SH-SY5Y (cell line): Measurements from ENCODE around the gene HAS3.

Experiments used
- GATA2 ChIP-seq: IDR thresholded peaks from 2 replicates; pipeline ENCODE4 v1.6.1; 2011; ENCODE audit warnings: mild to moderate bottlenecking, low read depth, low read length
- GATA3 ChIP-seq: IDR thresholded peaks from 2 replicates; pipeline ENCODE4 v1.6.1; 2011; ENCODE audit warnings: low read depth, mild to moderate bottlenecking, low read length, moderate library complexity

The HAS3 gene

GRCh38 chr16:69108064-69108904, 2.8 kb downstream of the HAS3 start:
- no peak for TF ChIP-seq GATA3
- TF ChIP-seq GATA2, result no peak

- no peak for TF ChIP-seq GATA2
- no peak for TF ChIP-seq GATA3
These were observed 3.4 kb downstream of the HAS3 start for GRCh38 chr16:69108905-69109252.

DNA sequence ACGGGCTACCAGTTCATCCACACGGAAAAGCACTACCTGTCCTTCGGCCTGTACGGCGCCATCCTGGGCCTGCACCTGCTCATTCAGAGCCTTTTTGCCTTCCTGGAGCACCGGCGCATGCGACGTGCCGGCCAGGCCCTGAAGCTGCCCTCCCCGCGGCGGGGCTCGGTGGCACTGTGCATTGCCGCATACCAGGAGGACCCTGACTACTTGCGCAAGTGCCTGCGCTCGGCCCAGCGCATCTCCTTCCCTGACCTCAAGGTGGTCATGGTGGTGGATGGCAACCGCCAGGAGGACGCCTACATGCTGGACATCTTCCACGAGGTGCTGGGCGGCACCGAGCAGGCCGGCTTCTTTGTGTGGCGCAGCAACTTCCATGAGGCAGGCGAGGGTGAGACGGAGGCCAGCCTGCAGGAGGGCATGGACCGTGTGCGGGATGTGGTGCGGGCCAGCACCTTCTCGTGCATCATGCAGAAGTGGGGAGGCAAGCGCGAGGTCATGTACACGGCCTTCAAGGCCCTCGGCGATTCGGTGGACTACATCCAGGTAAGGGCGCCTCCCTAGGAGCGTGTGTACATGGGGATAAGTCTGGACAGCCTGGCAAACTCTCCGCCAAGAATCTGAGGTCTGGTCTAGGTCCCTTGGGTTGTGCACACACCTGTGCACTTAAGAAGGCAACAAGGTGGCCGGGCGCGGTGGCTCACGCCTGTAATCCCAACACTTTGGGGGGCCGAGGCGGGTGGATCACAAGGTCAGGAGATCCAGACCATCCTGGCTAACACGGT, 4.2 kb downstream of the HAS3 start:
- TF ChIP-seq GATA3, result no peak
- TF ChIP-seq GATA2, result no peak

DNA sequence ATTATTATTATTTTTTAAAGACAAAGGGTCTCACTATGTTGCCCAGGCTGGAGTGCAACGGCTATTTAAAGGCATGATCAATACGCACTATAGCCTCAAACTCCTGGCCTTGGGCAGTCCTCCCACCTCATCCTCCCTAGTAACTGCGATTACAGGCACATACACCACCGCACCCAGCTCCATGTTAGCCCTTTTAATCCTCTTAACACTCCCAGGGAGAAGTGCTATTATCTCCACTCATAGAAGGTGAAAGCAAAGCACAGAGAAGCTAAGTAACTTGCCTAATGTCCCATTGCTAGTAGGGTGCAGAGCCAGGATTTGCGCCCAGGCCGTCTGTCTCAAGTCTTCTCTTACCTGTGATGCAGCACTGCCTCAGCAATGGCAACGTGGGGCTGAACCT, 5.0 kb downstream of the HAS3 start:
- TF ChIP-seq GATA3 (no peak), GATA2 (no peak)

DNA sequence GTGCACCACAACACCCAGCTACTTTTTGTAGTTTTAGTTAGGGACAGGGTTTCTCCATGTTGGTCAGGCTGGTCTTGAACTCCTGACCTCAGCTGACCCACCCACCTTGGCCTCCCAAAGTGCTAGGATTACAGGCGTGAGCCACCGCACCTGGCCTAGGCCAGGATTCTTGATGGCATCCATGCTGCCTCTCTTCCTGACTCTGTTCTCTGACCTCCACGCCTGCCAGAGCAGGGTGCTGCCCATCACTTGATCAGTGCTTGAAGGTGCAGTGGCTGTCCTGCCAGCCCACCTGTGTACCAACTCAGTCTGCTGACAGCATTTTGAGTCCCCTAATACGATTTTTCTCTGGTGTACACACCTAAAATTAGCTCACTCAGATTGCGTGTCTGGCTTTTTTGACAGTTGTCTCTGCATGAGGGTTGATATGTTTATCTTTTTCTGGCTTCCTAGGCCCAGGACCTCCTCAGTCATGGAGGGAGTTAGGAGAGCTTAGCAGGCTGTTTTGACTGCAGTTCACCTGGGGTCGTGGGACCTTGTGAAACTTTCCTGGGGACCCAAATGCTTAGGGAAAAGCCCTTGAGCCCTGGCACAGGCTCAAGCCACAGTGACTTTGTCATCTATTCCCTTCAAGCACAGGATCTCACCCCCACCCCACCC, 5.9 kb downstream of the HAS3 start:
- no peak for TF ChIP-seq GATA3
- TF ChIP-seq GATA2, result no peak

DNA sequence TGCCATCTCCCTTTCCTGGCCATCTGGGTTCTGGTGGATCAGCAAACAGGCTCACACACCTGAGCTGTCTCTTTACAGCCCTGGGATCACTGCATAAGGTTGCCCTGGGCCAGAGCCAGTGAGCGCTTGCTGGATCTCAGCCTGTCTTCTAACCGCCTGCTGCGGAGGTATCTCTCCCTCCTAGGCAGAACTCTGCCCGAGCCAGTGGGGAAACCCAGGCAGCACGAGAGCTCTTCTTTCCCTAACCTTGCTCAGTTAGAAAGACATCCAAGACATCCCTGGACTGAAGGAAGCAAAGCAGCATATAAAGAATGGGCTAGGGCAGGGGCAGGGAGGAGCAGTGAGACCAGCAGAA, 6.4 kb downstream of the HAS3 start:
- TF ChIP-seq GATA3, result no peak
- TF ChIP-seq GATA2, result no peak

- TF ChIP-seq GATA2, result no peak
- no peak for TF ChIP-seq GATA3
These were observed 7.1 kb downstream of the HAS3 start for GRCh38 chr16:69112285-69113129.

- TF ChIP-seq GATA3 (no peak), GATA2 (no peak)
These were observed 7.8 kb downstream of the HAS3 start for GRCh38 chr16:69113216-69113615.

GRCh38 chr16:69114346-69114975, 9.0 kb downstream of the HAS3 start:
- no peak for TF ChIP-seq GATA2
- TF ChIP-seq GATA3, result no peak

DNA sequence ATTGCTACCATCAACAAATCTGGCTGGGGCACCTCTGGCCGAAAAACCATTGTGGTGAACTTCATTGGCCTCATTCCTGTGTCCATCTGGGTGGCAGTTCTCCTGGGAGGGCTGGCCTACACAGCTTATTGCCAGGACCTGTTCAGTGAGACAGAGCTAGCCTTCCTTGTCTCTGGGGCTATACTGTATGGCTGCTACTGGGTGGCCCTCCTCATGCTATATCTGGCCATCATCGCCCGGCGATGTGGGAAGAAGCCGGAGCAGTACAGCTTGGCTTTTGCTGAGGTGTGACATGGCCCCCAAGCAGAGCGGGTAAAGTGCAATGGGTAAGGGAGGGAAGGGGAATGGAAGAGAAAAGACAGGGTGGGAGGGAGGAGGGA, 9.5 kb downstream of the HAS3 start:
- no peak for TF ChIP-seq GATA2
- no peak for TF ChIP-seq GATA3

DNA sequence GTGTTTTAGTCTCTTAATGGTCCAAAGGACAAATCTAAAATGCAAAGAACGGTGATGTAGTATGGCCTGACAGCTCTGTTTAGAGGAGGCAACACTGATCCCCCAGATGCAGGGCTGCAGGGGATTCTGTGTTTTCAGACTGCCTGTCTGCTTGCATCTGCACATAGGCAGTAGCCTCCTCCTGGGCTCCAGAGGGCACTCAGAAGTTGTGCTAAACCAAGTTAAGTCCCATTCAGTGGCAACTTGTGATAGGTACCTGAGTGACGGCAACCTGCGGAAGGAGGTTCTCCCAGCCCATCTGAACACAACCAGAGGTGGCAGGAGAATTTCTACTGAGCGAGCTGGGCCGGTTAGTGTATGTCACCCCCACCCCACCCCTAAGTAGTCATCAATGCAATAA, 9.9 kb downstream of the HAS3 start:
- TF ChIP-seq GATA3 (no peak), GATA2 (no peak)

DNA sequence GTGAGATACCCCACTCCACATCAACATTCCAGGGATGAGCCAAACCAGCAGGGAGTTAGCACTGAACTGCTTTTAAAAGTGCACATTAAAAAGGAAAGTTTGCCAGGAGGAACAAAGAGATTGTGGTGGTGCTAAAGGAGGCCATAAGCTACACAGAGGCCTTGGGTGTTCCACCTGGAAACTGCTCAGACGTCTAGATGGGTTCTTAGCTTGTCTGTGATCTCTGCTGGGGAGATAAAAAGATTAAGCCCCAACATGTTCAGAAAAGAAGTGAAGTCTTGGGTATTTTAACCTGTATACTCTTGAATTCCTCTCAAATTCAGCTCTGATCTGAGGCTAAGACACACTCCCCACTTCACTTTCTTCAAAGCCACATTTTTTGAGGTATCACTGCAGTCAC, 10.4 kb downstream of the HAS3 start:
- TF ChIP-seq GATA2 (no peak), GATA3 (no peak)

DNA sequence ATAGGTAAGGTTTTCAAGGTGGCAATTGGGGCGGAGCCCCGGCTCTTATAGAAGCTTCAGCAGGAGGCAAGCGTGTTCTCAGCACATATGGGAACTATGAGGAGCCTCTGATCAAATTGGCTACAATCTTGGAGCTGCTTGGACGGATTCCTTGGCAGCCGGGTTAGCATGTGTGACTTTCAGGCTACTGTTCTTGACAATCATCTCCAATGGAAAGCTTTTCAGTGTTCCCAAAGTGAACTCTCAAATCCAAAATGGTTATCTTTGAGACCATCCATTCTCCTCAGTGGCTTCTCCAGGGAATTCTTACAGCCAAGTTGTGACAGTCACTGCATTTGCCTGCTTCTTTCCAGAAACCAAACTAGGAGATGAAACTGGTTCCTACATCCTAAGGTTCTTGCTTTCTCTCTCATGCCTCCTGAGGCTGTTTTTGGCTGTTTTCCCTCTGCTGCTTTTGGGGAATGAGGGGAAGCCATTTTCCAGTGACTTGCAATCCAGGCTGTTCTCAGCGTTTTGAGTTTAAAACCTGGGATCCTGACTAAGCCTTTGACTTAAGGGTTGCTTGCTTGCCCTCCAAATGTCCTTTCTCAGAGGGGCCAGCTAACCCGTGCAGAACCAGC, 10.9 kb downstream of the HAS3 start:
- no peak for TF ChIP-seq GATA3
- no peak for TF ChIP-seq GATA2
